HepG2 (cell line): ENCODE data around the gene ARHGEF3. TPM values are rescaled to one million over a fixed set of nuclear protein-coding genes. Genes with fewer than 3 reads are reported as not detected.
A peak's percentile ranks its signal among the peaks of the same experiment; 100 is the strongest.

Experiments used
- ATAC-seq: fragments of 200-7000 bp; cut with Tn5 transposase; 3 replicates; pipeline ENCODE4 v1.9.1; 2020; ENCODE audit warnings: mild to moderate bottlenecking, moderate library complexity
- BruUV-seq: library from RNA; stranded (reverse); fragments of 400-500 nt; replicated peaks from 2 replicates; lab custom pipeline; 2021; lab: Mats Ljungman, UMichigan
- CTCF ChIA-PET: fragments of 300-600 bp; formaldehyde crosslinking; extraction: SDS; loops from one replicate; lab custom pipeline; 2021; ENCODE audit warnings: low total read pairs, inconsistent platforms, low intra/inter-chr PET ratio; lab: Yijun Ruan, JAX
- POLR2A ChIA-PET: fragments of 350-600 bp; sonication (Branson Sonifier 250); formaldehyde crosslinking; loops from one replicate; lab custom pipeline; 2020; ENCODE audit warnings: antibody characterized with exemption, inconsistent platforms; lab: Yijun Ruan, JAX
- DNase-seq: peaks from one replicate; pipeline ENCODE4 v3.0.0-alpha.2; 2015; ENCODE audit warnings: low spot score
- FAIRE-seq: peaks from 3 replicates; lab custom pipeline; 2011; peaks lifted over from hg19 to GRCh38; lab: Jason Lieb, UNC
- H2AFZ ChIP-seq: one replicate; pipeline ENCODE4 v1.6.1; 2011; ENCODE audit warnings: low read length, inconsistent platforms
- H3K27ac ChIP-seq: fragments of 300-600 bp; 3 replicates; pipeline ENCODE4 v1.8.0; 2011; ENCODE audit warnings: mixed run types, mild to moderate bottlenecking, mixed read lengths, low read length, inconsistent platforms; ENCODE audit not compliant: insufficient read depth; ENCODE audit errors: extremely low read length
- H3K27me3 ChIP-seq, 2 experiments: fragments of 200-600 bp in 1 of 2; 2 replicates in 1 of 2; 3 replicates in 1 of 2; pipeline versions ENCODE4 v1.6.0 to v1.8.0; 2011; ENCODE audit warnings: low read length in 2 of 2, mild to moderate bottlenecking in 2 of 2, moderate library complexity in 2 of 2, inconsistent platforms in 1 of 2; ENCODE audit not compliant: insufficient read depth in 2 of 2, control insufficient read depth in 1 of 2
- H3K36me3 ChIP-seq, 2 experiments: fragments of 200-600 bp in 1 of 2; replicated peaks in 1 of 2; 2 replicates in 1 of 2; 3 replicates in 1 of 2; pipeline versions ENCODE4 v1.5.1 to v1.8.0; 2011; ENCODE audit warnings: low read length in 2 of 2, inconsistent platforms in 1 of 2; ENCODE audit not compliant: insufficient read depth in 2 of 2, control insufficient read depth in 1 of 2
- H3K4me1 ChIP-seq: 2 replicates; pipeline ENCODE4 v1.5.1; 2012; ENCODE audit warnings: low read length, inconsistent platforms; ENCODE audit not compliant: insufficient read depth
- H3K4me2 ChIP-seq: 2 replicates; pipeline ENCODE4 v1.6.0; 2011; ENCODE audit warnings: low read depth, low read length, inconsistent platforms
- H3K4me3 ChIP-seq, 3 experiments: fragments of 200-600 bp in 1 of 3; sonication (generic), shearing (Covaris generic) in 1 of 3; replicated peaks in 1 of 3; 2 replicates each; pipeline ENCODE4 v1.5.1; 2011 to 2016; ENCODE audit warnings: low read length in 3 of 3, inconsistent platforms in 2 of 3, low read depth in 2 of 3, mild to moderate bottlenecking in 2 of 3, control low read depth in 1 of 3, mixed read lengths in 1 of 3; ENCODE audit not compliant: insufficient read depth in 1 of 3
- H3K79me2 ChIP-seq: one replicate; pipeline ENCODE4 v1.6.1; 2011; ENCODE audit warnings: low read length, inconsistent platforms; ENCODE audit not compliant: insufficient read depth
- H3K9ac ChIP-seq: 2 replicates; pipeline ENCODE4 v1.6.0; 2011; ENCODE audit warnings: mild to moderate bottlenecking, low read depth, low read length, inconsistent platforms; ENCODE audit not compliant: insufficient read depth
- H3K9me3 ChIP-seq: 2 replicates; pipeline ENCODE4 v1.5.1; 2012; ENCODE audit warnings: mild to moderate bottlenecking, low read length
- H4K20me1 ChIP-seq: 2 replicates; pipeline ENCODE4 v1.6.0; 2011; ENCODE audit warnings: inconsistent platforms, mild to moderate bottlenecking, low read length, moderate library complexity; ENCODE audit not compliant: insufficient read depth
- FOXC1 ChIP-seq: sonication (generic); formaldehyde crosslinking; IDR thresholded peaks from 2 replicates; pipeline ENCODE4 v1.8.0; 2022; ENCODE audit warnings: mild to moderate bottlenecking, missing genetic modification reagents, borderline replicate concordance
- GRHL1 ChIP-seq: sonication (generic); formaldehyde crosslinking; conservative IDR thresholded peaks from 2 replicates; pipeline ENCODE4 v1.8.0; 2022; ENCODE audit warnings: missing genetic modification reagents
- HDAC6 ChIP-seq: fragments of 200-600 bp; sonication (generic); IDR thresholded peaks from 2 replicates; pipeline ENCODE4 v1.7.0; 2017; ENCODE audit warnings: mild to moderate bottlenecking, antibody characterized with exemption, low read length, low read depth
- MED13 ChIP-seq: sonication (generic); formaldehyde crosslinking; IDR thresholded peaks from 2 replicates; pipeline ENCODE4 v1.5.0; 2020; ENCODE audit warnings: missing genetic modification reagents
- MIXL1 ChIP-seq: IDR thresholded peaks from 2 replicates; pipeline ENCODE4 v1.6.1; 2016
- NFIC ChIP-seq: IDR thresholded peaks from 2 replicates; pipeline ENCODE4 v1.6.1; 2012; ENCODE audit warnings: mild to moderate bottlenecking, low read length, inconsistent platforms
- NKX3-1 ChIP-seq: sonication (generic); formaldehyde crosslinking; IDR thresholded peaks from 2 replicates; pipeline ENCODE4 v1.5.0; 2020; ENCODE audit warnings: missing genetic modification reagents
- PLSCR1 ChIP-seq: sonication (generic); formaldehyde crosslinking; IDR thresholded peaks from 2 replicates; pipeline ENCODE4 v1.5.0; 2020; ENCODE audit warnings: missing genetic modification reagents, mild to moderate bottlenecking, borderline replicate concordance
- RXRA ChIP-seq: sonication (generic); formaldehyde crosslinking; IDR thresholded peaks from 2 replicates; pipeline ENCODE4 v1.5.1; 2020; ENCODE audit warnings: missing genetic modification reagents
- SIX4 ChIP-seq: sonication (generic); formaldehyde crosslinking; IDR thresholded peaks from 2 replicates; pipeline ENCODE4 v1.4.0; 2020; ENCODE audit warnings: missing genetic modification reagents
- TOPORS ChIP-seq: sonication (generic); formaldehyde crosslinking; IDR thresholded peaks from 2 replicates; pipeline ENCODE4 v1.8.0; 2023; ENCODE audit warnings: mild to moderate bottlenecking, missing genetic modification reagents
- TSC22D2 ChIP-seq: sonication (generic); formaldehyde crosslinking; IDR thresholded peaks from 2 replicates; pipeline ENCODE4 v1.5.1; 2020; ENCODE audit warnings: missing genetic modification reagents, mild to moderate bottlenecking, borderline replicate concordance
- ZBTB10 ChIP-seq: sonication (generic); formaldehyde crosslinking; IDR thresholded peaks from 2 replicates; pipeline ENCODE4 v1.4.0; 2020; ENCODE audit warnings: missing genetic modification reagents, borderline replicate concordance
- ZBTB33 ChIP-seq: sonication (generic); formaldehyde crosslinking; IDR thresholded peaks from 2 replicates; pipeline ENCODE4 v1.4.0; 2020; ENCODE audit warnings: missing genetic modification reagents
- ZNF557 ChIP-seq: sonication (generic); formaldehyde crosslinking; IDR thresholded peaks from 2 replicates; pipeline ENCODE4 v1.4.0; 2020; ENCODE audit warnings: missing genetic modification reagents
- ZNF747 ChIP-seq: sonication (generic); formaldehyde crosslinking; IDR thresholded peaks from 2 replicates; pipeline ENCODE4 v1.8.1; 2023; ENCODE audit warnings: missing genetic modification reagents, mild to moderate bottlenecking, borderline replicate concordance
- WGBS: methylation state at CpG from one replicate; pipeline ENCODE4 v1.1.6; 2017; ENCODE audit warnings: low lambda C conversion rate; 5-methylcytosine and 5-hydroxymethylcytosine counted together
- in situ Hi-C: cut with HindIII; loops from 2 replicates; pipeline ENCODE4 v1.10.0; 2017; ENCODE audit warnings: low pct_unique_long_range_greater_than_20kb; ENCODE audit not compliant: extremely low pct_ligation_motif_present
- intact Hi-C: fragments of 100-400 bp; cut with micrococcal nuclease; formaldehyde crosslinking; loops from one replicate; pipeline ENCODE4 v1.10.0; 2022; ENCODE audit not compliant: unreplicated experiment
- polyA plus RNA-seq, 8 experiments: library from polyadenylated mRNA; depleted of rRNA in 3 of 8; stranded (reverse) in 7 of 8; unstranded in 1 of 8; fragments of >200 nt; fragmentation: Illumina TruSeq in 4 of 8; extraction: Trizol in 4 of 8; gene quantifications; 2 replicates each; pipeline versions ENCODE4 v1.2.1 to v1.2.3, GENCODE V29; 2011 to 2016; ENCODE audit warnings: low read depth in 4 of 8, missing spikeins in 1 of 8, mixed read lengths in 1 of 8; ENCODE audit not compliant: insufficient read depth in 1 of 8
- total RNA-seq, 5 experiments: library from RNA; depleted of rRNA; stranded (reverse); fragments of >200 nt; fragmentation: Illumina TruSeq; extraction: Trizol; gene quantifications; 2 replicates each; pipeline ENCODE4 v1.2.3, GENCODE V29; 2016; ENCODE audit warnings: low read depth in 1 of 5

The ARHGEF3 gene
- total and polyA plus RNA-seq, 2 of the 13 experiments (the other 11 are each of a cell fraction or from before 2014, with no cell fraction given), result 14.8 to 23.1 TPM

GRCh38 chr3:56683122-56683817, 118.5 kb downstream of the ARHGEF3 start, which contains the start of gene TASOR:
Gene TASOR (minus strand): TSS chr3:56683265. CDS start chr3:56683006, 259 bp downstream.
- Histone ChIP-seq H2AFZ (peak within 1 kb of the TSS; percentile 60), H3K27ac (peak within 1 kb of the TSS; percentile 97), H3K4me1 (peaks cover 42% of the 10 kb centered on the region), H3K9me3 (no peaks in the 10 kb centered on the region), H3K79me2 (peaks cover 40% of the 10 kb centered on the region), H4K20me1 (no peaks in the 10 kb centered on the region), H3K36me3 (no peaks in the 10 kb centered on the region; a peak in 1 of 5 replicates), H3K9ac (peak within 1 kb of the TSS; percentile 97), H3K4me3 (peak within 1 kb of the TSS; percentile 73 to 86 (median 78)), H3K4me2 (peak within 1 kb of the TSS; percentile 86), H3K27me3 (no peaks in the 10 kb centered on the region)
- 98% methylated on average over 24 of the region's 68 CpGs for WGBS
- in situ Hi-C loops (no loop called here), intact Hi-C loops (no loop called here)
- DNase-seq, result peak; percentile 51
- no TSS peak for BruUV-seq
- ChIA-PET POLR2A (interaction anchor here (1.0 to 2.0 kb wide), 7 partner anchors 9 to 308 kb away, joined by 3 to 15 read pairs (median 5); partner anchors contain the start of gene ARHGEF3), CTCF (no interaction called here)
- no peak for FAIRE-seq
- ATAC-seq, result peak; percentile 91
- peak; percentile 85 for TF ChIP-seq NKX3-1 (CRISPR knock-in tag)
- TF ChIP-seq GRHL1 (CRISPR knock-in tag), result no peak
- TF ChIP-seq ZNF747, result peak; percentile 86
- no peak for TF ChIP-seq NFIC
- peak; percentile 75 for TF ChIP-seq TOPORS (CRISPR knock-in tag)
- peak; percentile 59; the same call in 1 of the 2 replicates for TF ChIP-seq MED13 (CRISPR knock-in tag)
- no peak for TF ChIP-seq SIX4 (CRISPR knock-in tag)
- 0 out of 2 replicates have a peak, but pooled peaks have one; percentile 73 for TF ChIP-seq PLSCR1 (CRISPR knock-in tag)
- TF ChIP-seq TSC22D2 (CRISPR knock-in tag), result peak; percentile 89; the same call in 1 of the 2 replicates
- 0 out of 2 replicates have a peak, but pooled peaks have one; percentile 10 for TF ChIP-seq MIXL1 (CRISPR knock-in tag)
- peak; percentile 100 for TF ChIP-seq ZBTB33 (CRISPR knock-in tag)
- TF ChIP-seq ZNF557 (CRISPR knock-in tag), result peak; percentile 96
- peak; percentile 75; the same call in 1 of the 2 replicates for TF ChIP-seq ZBTB10 (CRISPR knock-in tag)
- TF ChIP-seq RXRA (CRISPR knock-in tag), result peak; percentile 56; the same call in 1 of the 2 replicates
- TF ChIP-seq HDAC6, result no peak
- peak; percentile 93 for TF ChIP-seq FOXC1 (CRISPR knock-in tag)
